Neural cell (in vitro differentiated cells): ENCODE measurements around the gene ALDH16A1. TPM values are rescaled to one million over a fixed set of nuclear protein-coding genes. Genes with fewer than 3 reads are reported as not detected.

Experiments
- H2AFZ ChIP-seq: fragments of 200-600, 300-800 bp; sonication (generic), shearing (Covaris generic); 2 replicates; pipeline ENCODE4 v1.6.0; 2014; ENCODE audit warnings: low read depth, mild to moderate bottlenecking, antibody characterized with exemption, low read length, moderate library complexity
- H3F3A ChIP-seq: fragments of 200-600 bp; shearing (Covaris generic); 2 replicates; pipeline ENCODE4 v1.6.1; 2016; ENCODE audit warnings: mild to moderate bottlenecking, moderate library complexity, mixed read lengths, antibody characterized with exemption, low read length; ENCODE audit not compliant: insufficient read depth, poor library complexity, severe bottlenecking
- H3K27ac ChIP-seq: fragments of 200-600, 300-800 bp; sonication (generic), shearing (Covaris generic); 2 replicates; pipeline ENCODE4 v1.5.1; 2014; ENCODE audit warnings: mild to moderate bottlenecking, low read length, moderate library complexity
- H3K27me3 ChIP-seq: fragments of 300-800, 200-600 bp; sonication (generic), shearing (Covaris generic); 2 replicates; pipeline ENCODE4 v1.6.0; 2014; ENCODE audit warnings: mild to moderate bottlenecking, low read depth, low read length, moderate library complexity; ENCODE audit not compliant: insufficient read depth
- H3K36me3 ChIP-seq: fragments of 300-800, 200-600 bp; sonication (generic), shearing (Covaris generic); 2 replicates; pipeline ENCODE4 v1.5.1; 2014; ENCODE audit warnings: mild to moderate bottlenecking, antibody characterized with exemption, low read length, moderate library complexity; ENCODE audit not compliant: insufficient read depth
- H3K4me2 ChIP-seq: fragments of 300-800, 200-600 bp; sonication (generic), shearing (Covaris generic); 2 replicates; pipeline ENCODE4 v1.6.0; 2014; ENCODE audit warnings: mild to moderate bottlenecking, low read length
- H3K4me3 ChIP-seq: fragments of 300-800, 200-600 bp; sonication (generic), shearing (Covaris generic); 2 replicates; pipeline ENCODE4 v1.5.1; 2014; ENCODE audit warnings: mild to moderate bottlenecking, low read length, moderate library complexity
- H3K79me2 ChIP-seq: fragments of 200-600 bp; shearing (Covaris generic); replicated peaks from 2 replicates; pipeline ENCODE4 v1.6.0; 2014; ENCODE audit warnings: mild to moderate bottlenecking, low read length, moderate library complexity; ENCODE audit not compliant: insufficient read depth
- H3K9ac ChIP-seq: fragments of 300-800, 200-600 bp; sonication (generic), shearing (Covaris generic); 2 replicates; pipeline ENCODE4 v1.6.1; 2016; ENCODE audit warnings: mild to moderate bottlenecking, low read length, mixed read lengths
- H3K9me2 ChIP-seq: fragments of 200-600 bp; shearing (Covaris generic); 2 replicates; pipeline ENCODE4 v1.6.1; 2016; ENCODE audit warnings: mild to moderate bottlenecking, low read length, mixed read lengths; ENCODE audit not compliant: insufficient read depth
- H3K9me3 ChIP-seq: fragments of 200-600, 300-800 bp; sonication (generic), shearing (Covaris generic); 2 replicates; pipeline ENCODE4 v1.6.1; 2016; ENCODE audit warnings: mild to moderate bottlenecking, mixed run types, low read length, moderate library complexity, mixed read lengths
- H4K20me1 ChIP-seq: fragments of 200-600 bp; shearing (Covaris generic); 2 replicates; pipeline ENCODE4 v1.6.1; 2016; ENCODE audit warnings: mild to moderate bottlenecking, mixed run types; ENCODE audit not compliant: insufficient read depth
- CTCF ChIP-seq: fragments of 450-650 bp; IDR thresholded peaks from 2 replicates; pipeline ENCODE4 v1.5.1; 2014; ENCODE audit warnings: antibody characterized with exemption, mild to moderate bottlenecking, moderate library complexity; ENCODE audit not compliant: poor library complexity, severe bottlenecking
- EP300 ChIP-seq: fragments of 450-650 bp; conservative IDR thresholded peaks from 2 replicates; pipeline ENCODE4 v1.6.1; 2014; ENCODE audit warnings: antibody characterized with exemption, mild to moderate bottlenecking, moderate library complexity; ENCODE audit not compliant: poor library complexity, severe bottlenecking
- EZH2 ChIP-seq: fragments of 200-600, 300-800 bp; shearing (Covaris generic), sonication (generic); IDR thresholded peaks from 2 replicates; pipeline ENCODE4 v1.6.1; 2014; ENCODE audit warnings: antibody characterized with exemption, low read length, borderline replicate concordance, mild to moderate bottlenecking; ENCODE audit not compliant: insufficient read depth, poor library complexity, severe bottlenecking
- MXI1 ChIP-seq: fragments of 450-650 bp; conservative IDR thresholded peaks from 2 replicates; pipeline ENCODE4 v1.6.1; 2014; ENCODE audit warnings: antibody characterized with exemption, mild to moderate bottlenecking; ENCODE audit not compliant: poor library complexity, severe bottlenecking
- POLR2AphosphoS5 ChIP-seq: IDR thresholded peaks from 2 replicates; pipeline ENCODE4 v1.6.1; 2012
- RAD21 ChIP-seq: fragments of 450-650 bp; conservative IDR thresholded peaks from 2 replicates; pipeline ENCODE4 v1.6.1; 2014; ENCODE audit warnings: antibody characterized with exemption, mild to moderate bottlenecking, moderate library complexity
- REST ChIP-seq: IDR thresholded peaks from 2 replicates; pipeline ENCODE4 v1.6.1; 2012; ENCODE audit warnings: borderline replicate concordance
- SMC3 ChIP-seq: fragments of 450-650 bp; conservative IDR thresholded peaks from 2 replicates; pipeline ENCODE4 v1.6.1; 2014; ENCODE audit warnings: antibody characterized with exemption, mild to moderate bottlenecking, moderate library complexity; ENCODE audit not compliant: poor library complexity
- TAF1 ChIP-seq: IDR thresholded peaks from 2 replicates; pipeline ENCODE4 v1.6.1; 2012; ENCODE audit warnings: low read depth
- polyA plus RNA-seq: library from polyadenylated mRNA; depleted of rRNA; stranded (reverse); fragments of >200 nt; gene quantifications from 2 replicates; pipeline ENCODE4 v1.2.3, GENCODE V29; 2014

The ALDH16A1 gene
- polyA plus RNA-seq, 1 donor from 2014 or later: 13.5 TPM

GRCh38 chr19:49414256-49414655, 38.8 kb upstream of the ALDH16A1 start:
- no peak overlapping the region for H3K4me3 ChIP-seq
- no peaks in the 10 kb centered on the region for H3K79me2 ChIP-seq
- H3F3A ChIP-seq: no peaks in the 10 kb centered on the region
- H3K36me3 ChIP-seq: no peaks in the 10 kb centered on the region
- H3K9ac ChIP-seq: no peak overlapping the region
- no peaks in the 10 kb centered on the region for H3K9me2 ChIP-seq
- TF ChIP-seq TAF1: no peak
- TF ChIP-seq POLR2AphosphoS5: no peak
- TF ChIP-seq REST: no peak
- TF ChIP-seq MXI1: no peak
- no peak for TF ChIP-seq RAD21
- no peak for TF ChIP-seq EZH2
- TF ChIP-seq CTCF: no peak
- H3K27ac ChIP-seq: no peak overlapping the region
- H2AFZ ChIP-seq: no peak overlapping the region
- H3K27me3 ChIP-seq: no peaks in the 10 kb centered on the region
- H3K4me2 ChIP-seq: no peak overlapping the region
- no peaks in the 10 kb centered on the region for H4K20me1 ChIP-seq
- H3K9me3 ChIP-seq: no peaks in the 10 kb centered on the region

- H3K4me3 ChIP-seq: no peak overlapping the region
- H3K36me3 ChIP-seq: no peaks in the 10 kb centered on the region
- no peak for TF ChIP-seq POLR2AphosphoS5
- TF ChIP-seq REST: no peak
- TF ChIP-seq SMC3: no peak
- TF ChIP-seq TAF1: no peak
- TF ChIP-seq EP300: no peak
- no peak for TF ChIP-seq MXI1
- no peak for TF ChIP-seq CTCF
- no peak for TF ChIP-seq RAD21
- no peak for TF ChIP-seq EZH2
- peaks cover 9% of the 10 kb centered on the region for H3K27me3 ChIP-seq
- H4K20me1 ChIP-seq: no peaks in the 10 kb centered on the region
- no peaks in the 10 kb centered on the region for H3K79me2 ChIP-seq
- no peak overlapping the region for H2AFZ ChIP-seq
- H3F3A ChIP-seq: no peaks in the 10 kb centered on the region
- H3K9ac ChIP-seq: no peak overlapping the region
- H3K4me2 ChIP-seq: no peak overlapping the region
- H3K27ac ChIP-seq: no peak overlapping the region
- no peaks in the 10 kb centered on the region for H3K9me3 ChIP-seq
- no peaks in the 10 kb centered on the region for H3K9me2 ChIP-seq
Observed at GRCh38 chr19:49415102-49415809, 37.8 kb upstream of the ALDH16A1 start.
